ENCODE measurements around the gene PPIB.

- TF ChIP-seq CTCF (IDR thresholded peaks at IDR 0.05) (no peak), POLR2A (IDR thresholded peaks at IDR 0.05) (no peak)
Observed at GRCh38 chr15:64112073-64112772, 50.6 kb downstream of the PPIB start.
